Esophagus muscularis mucosa (tissue), 4 donors: Measurements from ENCODE around the gene SLC9C2.

ENCODE experiments used
- CTCF ChIP-seq, 3 experiments: fragments of 200-600 bp in 2 of 3; fragments of 450-650 bp in 1 of 3; sonication (generic) in 2 of 3; IDR thresholded peaks; one replicate each; pipeline ENCODE4 v1.5.1; 2017 to 2019; ENCODE audit warnings: antibody characterized with exemption in 3 of 3, mild to moderate bottlenecking in 2 of 3, moderate library complexity in 1 of 3
- EP300 ChIP-seq: sonication (generic); formaldehyde crosslinking; IDR thresholded peaks from one replicate; pipeline ENCODE4 v1.6.1; 2017; ENCODE audit warnings: antibody characterized with exemption
- POLR2A ChIP-seq: fragments of 450-650 bp; IDR thresholded peaks from one replicate; pipeline ENCODE4 v1.6.1; 2017; ENCODE audit warnings: antibody characterized with exemption, moderate library complexity, mild to moderate bottlenecking, low read depth
- POLR2AphosphoS5 ChIP-seq, 2 donors: sonication (generic); formaldehyde crosslinking; IDR thresholded peaks; one replicate each; pipeline ENCODE4 v1.6.1; 2017; ENCODE audit warnings: antibody characterized with exemption in 2 of 2

GRCh38 chr1:173608503-173609216, 5.8 kb upstream of the SLC9C2 start:
- no peak for TF ChIP-seq POLR2A
- no peak for TF ChIP-seq POLR2AphosphoS5 (IDR thresholded peaks at IDR 0.05)
- no peak for TF ChIP-seq CTCF (IDR thresholded peaks at IDR 0.05)
- no peak for TF ChIP-seq EP300
